Testis (tissue), 3 donors: Measurements from ENCODE around the gene SLC8B1. TPM values are rescaled to one million over a fixed set of nuclear protein-coding genes. Genes with fewer than 3 reads are reported as not detected.
A peak's percentile ranks its signal among the peaks of the same experiment; 100 is the strongest.

ENCODE experiments used
- DNase-seq: peaks from one replicate; pipeline ENCODE4 v3.0.0-alpha.2; 2019
- H3K27ac ChIP-seq, 2 donors: fragments of 200-600 bp; sonication (generic); one replicate each; pipeline ENCODE4 v1.5.1; 2019
- H3K27me3 ChIP-seq: fragments of 200-600 bp; sonication (generic); one replicate; pipeline ENCODE4 v1.5.1; 2019
- H3K36me3 ChIP-seq: fragments of 200-600 bp; sonication (generic); one replicate; pipeline ENCODE4 v1.5.1; 2017; ENCODE audit warnings: low read depth; ENCODE audit errors: missing control alignments
- H3K4me1 ChIP-seq: fragments of 200-600 bp; sonication (generic); one replicate; pipeline ENCODE4 v1.5.1; 2019
- H3K4me3 ChIP-seq, 2 donors: fragments of 200-600 bp; sonication (generic); one replicate each; pipeline ENCODE4 v1.5.1; 2017 to 2019
- H3K9me3 ChIP-seq: fragments of 200-600 bp; sonication (generic); one replicate; pipeline ENCODE4 v1.5.1; 2017
- POLR2A ChIP-seq: fragments of 450-650 bp; IDR thresholded peaks from one replicate; pipeline ENCODE4 v1.6.1; 2017; ENCODE audit warnings: antibody characterized with exemption, mild to moderate bottlenecking, moderate library complexity
- WGBS, 2 donors: methylation state at CpG; one replicate each; pipeline ENCODE4 v1.1.5; 2018; 5-methylcytosine and 5-hydroxymethylcytosine counted together
- intact Hi-C: fragments of 100-400 bp; cut with DNase I; formaldehyde crosslinking; loops from one replicate; pipeline ENCODE4 v1.15.1; 2023; ENCODE audit warnings: low total_unique reads
- polyA plus RNA-seq: library from polyadenylated mRNA; stranded (reverse); fragments of 350-450 nt; fragmentation: Illumina TruSeq; extraction: RNeasy Lipid Tissue Mini Kit (QIAGEN cat#74804); gene quantifications from one replicate; pipeline ENCODE4 v1.2.3, GENCODE V29; 2014; ENCODE audit warnings: low read depth, low replicate concordance; ENCODE audit not compliant: insufficient read depth
- total RNA-seq, 2 donors: library from RNA; depleted of rRNA; stranded (reverse); fragments of >200 nt; gene quantifications; one replicate each; pipeline ENCODE4 v1.2.3, GENCODE V29; 2016
- TF ChIP-seq, protein P1 (sequence below), 3 experiments: fragments of 450-650 bp in 2 of 3; fragments of 200-600 bp in 1 of 3; sonication (generic) in 1 of 3; IDR thresholded peaks; one replicate each; pipeline ENCODE4 v1.5.1; 2016 to 2019; ENCODE audit warnings: antibody characterized with exemption in 3 of 3, mild to moderate bottlenecking in 2 of 3, moderate library complexity in 1 of 3

SLC8B1 gene
- total and polyA plus RNA-seq, 3 donors from 2014 or later: 41.2 to 88.3 (median 78.0) TPM

DNA sequence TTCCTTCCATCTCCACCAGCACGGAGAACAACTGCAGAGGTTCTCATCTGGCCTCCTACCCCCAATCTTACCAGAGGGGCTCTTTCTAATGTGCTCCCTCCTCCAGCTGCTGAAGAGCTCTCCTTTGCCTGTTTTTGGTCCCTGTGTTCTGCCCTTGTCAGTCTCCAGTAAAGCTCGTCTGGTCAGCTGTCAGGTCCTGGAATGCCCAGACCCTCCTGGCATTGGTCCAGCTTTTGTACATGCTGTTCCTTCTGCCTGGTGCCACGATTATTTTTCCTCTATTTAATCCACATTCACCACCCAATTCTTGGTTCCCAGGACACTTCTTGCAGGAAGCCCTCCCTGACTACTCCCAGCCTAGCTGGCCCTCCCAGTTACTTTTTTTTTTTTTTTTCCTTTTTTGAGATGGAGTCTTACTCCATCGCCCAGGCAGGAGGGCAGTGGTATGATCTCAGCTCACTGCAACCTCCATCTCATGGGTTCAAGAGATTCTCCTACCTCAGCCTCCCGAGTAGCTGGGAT is 6.5 kb downstream of the SLC8B1 start:
- Histone ChIP-seq H3K9me3 (no peaks in the 10 kb centered on the region), H3K36me3 (no peaks in the 10 kb centered on the region), H3K4me3 (no peak overlapping the region), H3K27ac (peak overlapping the region in 1 of 2 donors; percentile 15), H3K4me1 (peaks cover 13% of the 10 kb centered on the region), H3K27me3 (no peaks in the 10 kb centered on the region)
- intact Hi-C loops: no loop called here
- 73 to 80% methylated on average over 5 of the region's 5 CpGs for WGBS, 2 donors
- TF ChIP-seq, protein P1, sequence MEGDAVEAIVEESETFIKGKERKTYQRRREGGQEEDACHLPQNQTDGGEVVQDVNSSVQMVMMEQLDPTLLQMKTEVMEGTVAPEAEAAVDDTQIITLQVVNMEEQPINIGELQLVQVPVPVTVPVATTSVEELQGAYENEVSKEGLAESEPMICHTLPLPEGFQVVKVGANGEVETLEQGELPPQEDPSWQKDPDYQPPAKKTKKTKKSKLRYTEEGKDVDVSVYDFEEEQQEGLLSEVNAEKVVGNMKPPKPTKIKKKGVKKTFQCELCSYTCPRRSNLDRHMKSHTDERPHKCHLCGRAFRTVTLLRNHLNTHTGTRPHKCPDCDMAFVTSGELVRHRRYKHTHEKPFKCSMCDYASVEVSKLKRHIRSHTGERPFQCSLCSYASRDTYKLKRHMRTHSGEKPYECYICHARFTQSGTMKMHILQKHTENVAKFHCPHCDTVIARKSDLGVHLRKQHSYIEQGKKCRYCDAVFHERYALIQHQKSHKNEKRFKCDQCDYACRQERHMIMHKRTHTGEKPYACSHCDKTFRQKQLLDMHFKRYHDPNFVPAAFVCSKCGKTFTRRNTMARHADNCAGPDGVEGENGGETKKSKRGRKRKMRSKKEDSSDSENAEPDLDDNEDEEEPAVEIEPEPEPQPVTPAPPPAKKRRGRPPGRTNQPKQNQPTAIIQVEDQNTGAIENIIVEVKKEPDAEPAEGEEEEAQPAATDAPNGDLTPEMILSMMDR (IDR thresholded peaks at IDR 0.05): no peak
- TF ChIP-seq POLR2A: no peak
- DNase-seq: no peak

DNA sequence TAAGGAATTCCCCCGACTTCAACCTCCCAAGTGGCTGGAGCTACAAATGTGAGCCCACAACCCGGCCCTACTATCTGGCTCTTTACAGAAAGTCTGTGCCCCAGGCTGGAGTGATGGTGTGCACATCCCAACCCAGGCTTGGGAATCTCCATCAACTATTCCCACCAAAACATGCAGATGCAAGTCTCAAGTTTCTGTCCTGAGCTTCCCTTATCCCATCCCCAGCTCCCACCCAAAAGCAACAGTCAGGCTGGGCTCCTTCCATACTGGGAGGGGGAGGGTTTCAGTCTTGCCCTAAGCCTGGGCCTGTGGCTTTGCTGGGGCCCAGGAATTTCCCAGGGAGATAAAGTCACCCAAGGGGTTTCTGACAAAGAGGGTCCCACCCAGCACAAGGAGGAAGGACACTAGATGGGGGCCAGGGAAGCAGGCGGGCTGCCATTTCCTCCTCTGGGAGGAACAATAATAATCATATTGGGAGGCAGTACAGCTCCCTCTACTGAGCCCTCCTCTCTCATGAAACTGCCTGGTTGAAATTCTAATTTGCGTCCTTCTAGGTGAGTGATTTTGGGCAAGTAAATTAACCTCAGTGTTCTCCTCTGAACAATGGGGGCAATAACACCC is 8.0 kb downstream of the SLC8B1 start:
- intact Hi-C loops: no loop called here
- Histone ChIP-seq H3K36me3 (no peaks in the 10 kb centered on the region), H3K9me3 (no peaks in the 10 kb centered on the region), H3K27ac (peak overlapping the region in 1 of 2 donors; percentile 66), H3K27me3 (no peaks in the 10 kb centered on the region), H3K4me3 (no peak overlapping the region), H3K4me1 (peaks cover 3% of the 10 kb centered on the region)
- TF ChIP-seq, protein P1 (IDR thresholded peaks at IDR 0.05): no peak
- no peak for TF ChIP-seq POLR2A
- WGBS, 2 donors: 49 to 57% methylated on average over 4 of the region's 4 CpGs
- no peak for DNase-seq

DNA sequence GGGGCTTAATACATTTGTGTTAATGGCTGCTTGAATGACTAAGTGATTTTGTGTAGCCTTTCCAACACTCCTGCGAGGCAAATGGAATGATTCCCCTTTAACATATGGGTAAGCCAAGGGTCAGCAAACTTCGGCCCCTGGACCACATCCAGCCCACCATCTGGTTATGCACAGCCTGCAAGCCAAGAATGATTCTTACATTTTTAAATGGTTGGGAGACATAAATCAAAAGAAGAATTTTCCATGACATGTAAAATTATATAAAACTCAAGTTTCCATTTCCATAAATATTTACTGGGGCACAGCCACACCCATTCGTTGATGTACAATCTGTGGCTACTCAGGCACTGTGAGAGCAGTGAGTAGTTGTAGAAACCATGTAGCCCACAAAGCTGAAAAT is 9.0 kb downstream of the SLC8B1 start:
- TF ChIP-seq, protein P1 (IDR thresholded peaks at IDR 0.05): no peak
- TF ChIP-seq POLR2A: no peak
- intact Hi-C loops: no loop called here
- Histone ChIP-seq H3K4me1 (peaks cover 3% of the 10 kb centered on the region), H3K4me3 (no peak overlapping the region), H3K9me3 (no peaks in the 10 kb centered on the region), H3K27ac (peak overlapping the region in 1 of 2 donors; percentile 66), H3K36me3 (no peaks in the 10 kb centered on the region), H3K27me3 (no peaks in the 10 kb centered on the region)
- 44 to 49% methylated on average over 3 of the region's 3 CpGs for WGBS, 2 donors
- DNase-seq: no peak

DNA sequence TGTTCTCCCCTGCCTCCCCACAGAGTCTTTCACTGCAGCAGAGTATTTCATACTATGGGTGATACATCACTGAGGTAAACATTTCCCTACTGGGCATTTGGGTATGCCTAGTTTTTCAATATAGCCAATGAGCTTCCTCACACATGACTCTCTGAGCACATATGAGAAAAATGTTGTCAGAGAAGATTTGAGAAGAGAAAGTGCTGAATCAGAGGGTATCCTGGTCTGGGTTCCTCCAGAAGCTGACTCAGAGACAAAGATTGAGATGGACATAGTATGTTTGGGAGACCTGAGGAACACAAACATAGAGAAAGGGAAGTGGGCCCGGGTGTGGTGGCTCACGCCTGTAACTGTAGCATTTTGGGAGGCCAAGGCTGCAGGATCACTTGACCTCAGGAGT is 12.6 kb downstream of the SLC8B1 start:
- H3K4me1 ChIP-seq: peaks cover 3% of the 10 kb centered on the region
- WGBS, 2 donors: 83 to 85% methylated on average over 2 of the region's 2 CpGs
- H3K9me3 ChIP-seq: no peaks in the 10 kb centered on the region
- H3K27ac ChIP-seq: no peak overlapping the region
- H3K27me3 ChIP-seq: no peaks in the 10 kb centered on the region
- no peak overlapping the region for H3K4me3 ChIP-seq
- intact Hi-C loops: no loop called here
- TF ChIP-seq POLR2A: no peak
- TF ChIP-seq, protein P1 (IDR thresholded peaks at IDR 0.05): no peak
- DNase-seq: no peak
- no peaks in the 10 kb centered on the region for H3K36me3 ChIP-seq

DNA sequence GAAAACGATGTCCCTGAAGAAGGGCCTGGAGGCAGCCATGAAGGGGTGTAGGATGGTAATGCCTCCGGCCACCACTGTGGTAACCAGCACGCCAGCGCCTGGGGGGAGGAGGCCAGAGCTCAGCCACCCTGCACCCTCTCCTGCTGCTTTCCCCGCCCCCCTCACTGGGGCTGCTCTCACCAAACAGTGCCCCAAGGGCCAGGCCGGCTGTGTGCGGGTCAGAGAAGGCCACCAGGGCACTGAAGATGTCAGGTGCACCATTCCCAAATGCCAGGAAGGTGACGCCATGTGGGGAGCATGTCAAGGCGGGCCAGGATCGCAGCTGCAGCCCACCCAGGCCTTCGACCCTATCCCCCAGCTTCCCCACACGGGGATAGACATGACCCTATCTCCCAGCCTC is 14.5 kb downstream of the SLC8B1 start:
- H3K9me3 ChIP-seq: no peaks in the 10 kb centered on the region
- H3K4me1 ChIP-seq: no peaks in the 10 kb centered on the region
- DNase-seq: no peak
- 88% methylated on average over 12 of the region's 12 CpGs; no CpG with 5 or more reads in 1 of the 2 donors for WGBS, 2 donors
- H3K36me3 ChIP-seq: no peaks in the 10 kb centered on the region
- no peak overlapping the region for H3K27ac ChIP-seq
- intact Hi-C loops: no loop called here
- H3K4me3 ChIP-seq: no peak overlapping the region
- TF ChIP-seq, protein P1 (IDR thresholded peaks at IDR 0.05): no peak
- no peak for TF ChIP-seq POLR2A
- no peaks in the 10 kb centered on the region for H3K27me3 ChIP-seq
